Fibroblast of peridontal ligament (primary cell): Measurements from ENCODE around the gene VWF.

ENCODE experiments used
- DNase-seq: peaks from one replicate; pipeline ENCODE4 v3.0.0-alpha.2; 2010; ENCODE audit errors: extremely low read depth

The VWF gene

DNA sequence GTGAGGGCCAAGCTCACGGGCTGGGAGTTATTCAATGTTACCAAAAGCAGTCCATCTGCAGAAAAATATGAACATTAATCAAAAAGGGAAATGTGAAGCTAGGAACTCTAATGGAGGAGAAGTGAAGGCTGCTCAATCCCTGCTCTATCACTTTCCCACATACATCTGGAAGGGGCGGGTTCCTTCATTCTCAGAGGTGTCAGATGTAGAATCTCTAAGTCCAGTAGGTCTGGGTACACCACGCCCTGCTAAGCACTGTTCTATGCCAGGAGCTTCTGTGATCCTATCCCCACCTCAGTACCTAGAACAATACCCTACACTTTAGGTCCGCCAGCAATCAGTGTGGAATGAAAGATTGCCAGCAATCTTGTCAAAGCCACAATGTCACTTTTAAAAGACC, 142.4 kb downstream of the VWF start:
- DNase-seq, result no peak

DNA sequence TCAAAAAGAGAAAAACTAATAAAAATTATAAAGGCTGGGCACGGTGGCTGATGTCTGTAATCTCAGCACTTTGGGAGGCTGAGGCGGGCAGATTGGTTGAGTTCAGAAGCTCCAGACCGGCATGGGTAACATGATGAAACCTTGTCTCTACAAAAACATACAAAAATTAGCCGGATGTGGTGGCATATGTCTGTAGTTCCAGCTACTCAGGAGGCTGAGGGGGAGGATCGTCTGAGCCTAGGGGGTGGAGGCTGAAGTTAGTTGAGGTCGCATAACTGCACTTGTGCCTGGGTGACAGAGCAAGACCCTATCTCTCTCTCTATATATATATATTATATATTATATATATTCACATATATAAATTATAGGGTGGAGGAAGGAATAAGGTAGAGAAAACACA, 146.9 kb downstream of the VWF start:
- DNase-seq, result no peak

DNA sequence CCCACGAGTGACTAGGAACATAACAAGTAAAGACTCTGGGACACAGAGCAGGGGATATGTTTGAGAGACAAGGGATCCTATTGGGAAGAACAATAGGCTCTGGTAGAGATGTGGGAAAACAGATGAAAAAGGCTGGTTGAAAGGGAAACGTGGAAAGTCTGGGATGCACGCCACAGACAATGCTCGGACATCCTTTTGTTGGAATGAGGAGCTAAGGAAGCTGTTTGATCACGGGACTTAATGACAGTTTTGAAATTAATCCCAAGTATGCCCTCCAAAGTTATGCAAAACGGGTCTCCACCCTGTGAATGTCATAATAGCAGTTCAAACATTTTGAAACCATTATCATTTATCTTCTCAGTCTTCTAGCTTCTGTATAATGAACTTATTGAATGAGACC, 147.8 kb downstream of the VWF start:
- no peak for DNase-seq

DNA sequence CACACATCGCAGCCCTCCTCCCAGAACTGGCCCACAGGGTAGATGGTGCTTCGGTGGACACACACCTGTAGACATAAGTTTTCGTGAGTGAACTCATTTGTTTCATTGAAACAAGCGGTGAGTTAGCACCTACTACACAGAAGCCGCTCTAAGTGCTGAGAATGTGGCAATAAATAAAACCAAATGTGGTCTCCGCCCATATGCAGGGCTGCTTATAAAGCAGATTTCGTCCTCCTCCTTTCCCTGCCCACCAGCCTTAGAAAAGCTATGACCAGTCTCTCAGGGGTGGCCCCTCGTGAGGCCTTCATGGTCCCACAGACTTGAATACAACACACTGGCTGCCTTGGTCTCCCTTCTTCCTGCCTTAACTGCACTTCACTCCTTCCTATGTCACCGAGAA, 148.3 kb downstream of the VWF start:
- no peak for DNase-seq

DNA sequence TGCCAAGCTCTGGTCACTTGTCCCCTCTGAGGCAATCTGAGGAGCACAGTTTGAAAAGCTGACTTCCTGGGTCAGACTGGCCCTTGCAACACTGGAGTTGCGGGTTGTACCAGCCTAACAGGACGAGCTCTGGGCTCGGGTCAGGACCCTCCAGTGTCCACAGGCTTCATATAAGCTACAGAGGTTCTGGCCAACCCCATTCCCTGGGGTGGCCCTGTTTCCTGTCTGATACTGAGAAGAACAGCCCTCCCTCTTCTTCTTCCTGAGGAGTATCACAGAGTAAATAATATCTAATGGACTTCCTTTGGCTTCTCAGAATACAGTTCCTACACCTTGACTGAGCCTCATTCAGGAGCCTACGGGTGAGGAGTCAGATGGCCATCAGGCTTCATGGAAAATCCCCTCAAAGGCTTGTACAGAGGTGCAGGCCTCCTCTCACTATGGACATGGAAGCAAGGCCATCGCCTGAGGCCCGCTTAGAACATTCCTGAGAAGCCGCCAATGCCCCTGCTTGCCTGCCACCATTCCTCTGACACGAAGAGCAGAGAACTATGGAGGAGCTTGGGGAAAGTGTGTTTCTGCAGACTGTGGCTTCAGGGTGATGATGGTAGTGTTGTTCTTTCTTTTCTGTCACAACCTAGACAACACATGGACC, 150.9 kb downstream of the VWF start:
- no peak for DNase-seq

DNA sequence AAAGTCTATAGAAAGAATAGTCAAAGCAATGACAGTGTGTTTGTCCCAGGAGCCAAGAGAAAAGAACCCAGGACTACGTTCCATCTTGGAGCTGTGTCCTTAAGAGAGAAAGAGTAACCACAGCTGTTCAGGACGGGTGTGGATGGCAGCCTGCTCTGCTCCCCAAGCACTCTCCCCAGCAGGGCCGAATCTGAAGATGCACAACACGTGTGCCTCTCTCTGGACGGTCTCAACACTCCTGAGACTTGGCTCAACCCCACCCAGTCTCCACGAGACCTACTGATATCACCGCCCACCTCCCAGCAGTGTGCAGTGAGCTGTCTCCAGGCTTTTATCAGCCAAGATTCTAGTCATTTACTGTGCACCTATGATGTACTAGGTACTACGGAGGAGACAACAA, 152.1 kb downstream of the VWF start:
- DNase-seq, result no peak

DNA sequence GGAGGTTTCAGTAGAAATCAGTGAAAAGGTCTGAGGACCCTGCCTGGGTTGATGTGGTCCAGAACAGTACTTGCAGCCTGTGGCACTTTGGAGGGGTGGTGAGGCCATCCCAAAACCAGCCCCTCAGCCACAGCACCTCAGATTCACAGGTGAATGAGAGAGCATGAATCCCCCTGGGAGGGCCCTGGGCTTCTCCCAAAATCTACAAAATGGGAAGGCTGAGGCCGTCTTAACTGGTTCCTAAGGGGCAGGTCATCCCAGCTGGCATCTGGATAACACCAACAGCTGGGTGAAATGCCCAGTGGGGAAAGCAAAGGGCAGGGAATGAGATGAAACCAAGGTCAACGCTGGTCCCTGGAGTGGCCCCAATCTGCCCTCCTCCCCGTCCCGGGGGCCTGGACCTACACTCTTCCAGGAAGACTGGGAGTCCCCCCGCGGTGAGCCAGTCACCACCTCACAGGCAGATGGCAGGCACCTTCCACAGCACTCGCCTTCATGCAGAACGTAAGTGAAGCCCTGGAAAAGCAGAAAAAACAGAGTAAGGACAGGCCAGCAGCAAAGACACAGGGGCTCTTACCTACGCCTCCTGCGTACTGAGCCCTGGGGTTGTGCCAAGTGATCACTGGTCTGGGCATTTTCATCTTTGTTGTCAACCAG, 153.1 kb downstream of the VWF start:
- no peak for DNase-seq

DNA sequence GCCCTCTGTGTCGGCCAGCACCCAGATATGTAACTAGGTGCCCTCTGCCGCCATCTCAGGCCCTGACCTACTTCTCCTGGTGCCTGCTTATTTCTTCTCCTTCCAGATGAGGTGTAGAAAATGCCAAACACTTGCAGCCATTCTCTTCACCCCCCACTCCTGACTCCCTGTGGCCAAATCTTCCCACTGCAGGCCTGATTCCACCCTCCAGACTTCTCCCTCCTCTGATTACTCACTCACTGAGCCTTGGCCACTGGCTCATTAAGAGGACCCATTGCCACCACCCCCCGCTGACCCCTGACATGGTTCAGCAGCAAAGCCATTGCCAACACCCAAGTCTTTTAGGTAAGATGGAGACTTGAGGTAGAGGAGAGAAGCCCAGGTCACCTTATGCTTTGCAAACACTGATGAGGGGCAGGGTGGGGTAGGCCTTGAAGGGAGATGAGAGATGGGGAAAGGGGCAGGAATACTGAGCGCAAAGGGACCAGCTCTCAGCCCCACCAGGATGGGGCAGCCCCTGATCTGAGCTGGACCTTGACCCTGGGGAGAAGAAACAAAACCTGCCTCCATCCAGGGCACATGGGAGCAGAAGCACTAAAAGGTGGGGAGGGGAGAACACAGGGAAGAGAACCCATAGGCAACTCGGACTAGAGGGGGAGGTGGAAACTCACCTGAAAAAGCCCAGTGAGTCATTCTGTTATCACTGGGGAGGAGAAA, 154.3 kb downstream of the VWF start:
- DNase-seq, result no peak

DNA sequence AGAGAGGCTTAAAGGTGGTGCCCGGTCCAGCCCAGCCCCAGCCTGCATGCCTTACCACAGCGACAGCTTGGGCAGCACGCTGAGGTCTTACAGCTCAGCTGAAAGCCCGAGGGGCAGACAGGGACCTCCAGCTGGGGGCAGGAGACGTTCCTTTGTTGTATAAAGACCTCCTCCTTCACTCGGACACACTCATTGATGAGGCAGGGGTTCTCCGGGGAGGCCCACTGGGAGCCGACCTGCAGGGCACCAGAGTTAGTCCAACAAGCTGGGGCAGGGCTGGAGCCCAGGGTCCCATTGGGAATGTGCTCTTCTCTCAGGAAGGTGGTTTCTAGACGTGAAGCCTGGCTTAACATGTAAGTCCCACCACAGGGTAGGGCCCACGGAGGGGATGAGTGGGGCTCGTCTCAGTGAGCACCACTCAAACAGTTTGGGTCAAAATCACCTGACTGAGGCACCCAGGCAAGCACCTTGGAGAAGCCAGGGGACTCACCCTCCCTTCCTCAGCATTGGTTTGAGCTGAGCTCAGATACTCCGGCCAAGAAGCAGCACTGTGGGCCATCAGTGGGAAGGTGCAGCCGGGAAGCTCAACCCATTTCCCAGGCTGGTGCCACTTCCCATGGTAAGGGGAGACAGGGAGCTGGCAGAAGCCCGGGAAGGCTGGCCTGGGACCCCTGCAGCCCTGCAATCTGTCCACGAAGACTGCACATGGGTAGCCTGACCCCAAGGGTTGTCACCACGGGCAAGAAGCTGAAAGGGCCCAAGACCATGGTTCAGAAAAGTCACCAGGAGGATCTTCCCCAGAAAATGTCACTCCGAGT, 155.1 kb downstream of the VWF start:
- no peak for DNase-seq

DNA sequence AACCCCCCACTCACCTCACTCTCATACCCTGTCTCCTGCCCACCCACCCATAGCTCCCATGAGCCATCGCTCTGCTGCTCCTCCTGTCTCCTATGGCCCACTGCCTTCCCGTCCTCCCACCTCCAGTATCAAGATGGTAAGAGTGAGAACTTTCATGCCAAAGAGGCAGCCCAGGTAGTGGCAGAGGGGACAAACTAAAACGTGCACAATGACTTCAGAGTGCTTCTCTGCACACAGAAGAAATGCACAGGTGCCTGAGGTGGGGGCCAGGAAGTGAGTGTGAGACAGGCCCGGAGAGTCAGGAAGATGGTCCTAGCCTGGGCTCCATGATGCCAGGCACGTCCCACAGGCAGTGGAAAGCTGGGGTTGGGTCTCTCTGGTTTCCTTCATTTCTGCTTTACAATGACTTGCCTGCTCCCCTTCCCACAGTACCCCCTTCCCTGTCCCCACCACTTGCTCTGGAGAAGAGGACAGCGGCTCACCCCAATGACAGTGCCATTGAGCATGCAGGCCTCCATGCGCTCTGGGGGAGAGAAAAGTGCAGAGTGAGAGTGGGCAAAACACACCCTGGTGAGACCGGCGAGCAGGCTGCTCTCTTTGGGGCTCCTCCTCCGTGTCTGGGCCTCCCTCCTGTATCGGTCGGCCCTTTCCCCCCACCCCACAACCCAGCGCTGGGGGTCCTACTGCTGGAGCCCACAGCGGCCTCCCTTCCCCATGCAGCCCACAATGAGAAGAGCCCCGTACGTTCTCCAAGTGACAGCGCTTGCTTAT, 156.6 kb downstream of the VWF start:
- DNase-seq, result no peak

DNA sequence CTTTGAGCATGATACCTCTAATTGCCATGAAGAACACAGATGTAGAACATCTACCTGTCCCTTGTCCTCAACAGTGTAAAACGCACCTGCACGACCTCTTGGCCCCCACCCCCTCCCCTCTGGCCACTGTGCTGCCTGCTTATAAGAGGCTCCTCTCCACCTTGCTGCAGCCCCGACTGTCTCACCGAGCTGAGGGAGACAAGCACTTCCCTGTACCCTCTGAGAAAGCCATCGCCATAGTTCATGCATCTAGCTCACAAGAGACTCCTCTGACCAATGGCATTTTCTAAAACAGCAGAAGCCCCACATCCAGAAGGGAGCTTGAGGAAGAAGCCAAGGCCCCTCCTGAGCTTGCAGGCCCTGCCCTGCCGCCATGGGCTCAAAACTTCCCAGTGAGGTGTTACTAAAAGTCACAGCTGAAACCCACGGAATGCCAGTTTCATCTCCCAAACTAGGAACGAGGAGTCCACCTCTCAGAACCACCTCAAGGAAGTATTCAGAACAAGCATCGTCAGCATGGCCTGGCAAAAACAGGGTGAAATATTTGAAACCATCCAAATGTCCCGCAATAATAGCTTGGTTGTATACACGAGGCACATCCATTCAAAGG, 157.9 kb downstream of the VWF start:
- DNase-seq, result no peak

DNA sequence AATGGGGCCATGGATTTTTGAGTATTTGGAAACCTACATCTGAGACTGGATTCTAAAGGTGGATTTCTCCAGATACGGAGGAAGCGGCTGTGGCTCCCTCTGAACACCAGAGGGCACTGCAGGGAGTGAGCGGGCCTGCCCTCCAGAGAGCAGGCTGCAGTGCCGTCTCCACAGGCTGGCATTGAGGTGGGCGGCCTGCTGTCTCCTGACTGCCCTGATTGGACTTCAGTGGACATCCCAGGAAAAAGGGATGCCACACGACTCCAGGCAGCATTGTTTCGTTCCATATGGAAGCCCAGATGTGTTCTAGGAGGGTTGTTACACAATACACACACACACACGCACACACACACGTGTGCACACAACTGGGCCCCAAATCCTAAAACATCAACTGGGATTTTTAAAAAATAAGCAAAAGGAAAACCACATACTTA, 158.5 kb downstream of the VWF start:
- peak; percentile 38 for DNase-seq

DNA sequence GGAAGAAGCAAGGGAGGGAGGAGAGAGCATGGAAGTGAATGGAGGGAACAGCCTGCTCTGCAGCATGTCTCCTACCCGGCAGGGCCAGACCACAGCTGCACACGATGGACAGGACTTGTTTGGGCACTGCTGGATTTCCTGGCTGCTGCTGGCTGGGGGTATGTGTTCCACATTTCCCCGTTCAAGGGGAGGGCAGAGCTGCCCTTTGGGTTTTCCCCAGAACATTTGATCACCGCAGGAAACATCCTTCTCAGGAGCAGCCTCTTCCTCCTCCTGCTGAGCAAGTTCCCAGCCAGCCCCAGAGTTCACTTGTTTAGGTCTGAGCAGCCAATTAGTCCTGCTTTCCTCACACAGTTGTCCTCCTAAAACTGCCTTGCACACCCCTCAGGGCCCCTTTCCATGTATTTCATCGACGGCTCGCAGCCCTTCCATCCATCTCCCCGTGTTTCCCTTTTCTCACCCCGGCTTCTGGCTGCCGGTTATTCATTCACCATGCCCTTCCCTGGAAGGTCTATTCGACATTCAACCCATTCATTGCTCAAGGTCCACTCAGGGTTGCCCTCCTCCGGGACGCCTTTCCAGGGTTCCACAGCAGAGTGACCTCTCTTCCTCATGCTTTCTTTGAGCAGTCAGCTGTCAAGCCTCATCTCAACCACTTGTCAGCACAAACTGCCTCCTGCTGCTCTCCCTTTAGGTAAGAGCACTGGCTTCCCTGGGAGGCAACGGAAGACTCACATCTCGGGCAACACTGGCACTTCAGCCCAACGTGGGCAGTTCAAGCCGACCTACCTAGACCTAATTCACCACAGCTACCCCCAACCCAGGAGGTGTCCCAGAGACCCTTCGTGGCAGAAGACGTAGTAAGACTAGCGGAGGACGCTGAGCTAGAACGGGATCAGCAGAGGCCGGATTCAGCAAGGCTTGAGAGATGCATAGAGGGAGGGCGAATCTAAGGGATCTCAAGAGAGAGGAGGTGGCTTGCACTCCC, 159.3 kb downstream of the VWF start:
- DNase-seq, result no peak

DNA sequence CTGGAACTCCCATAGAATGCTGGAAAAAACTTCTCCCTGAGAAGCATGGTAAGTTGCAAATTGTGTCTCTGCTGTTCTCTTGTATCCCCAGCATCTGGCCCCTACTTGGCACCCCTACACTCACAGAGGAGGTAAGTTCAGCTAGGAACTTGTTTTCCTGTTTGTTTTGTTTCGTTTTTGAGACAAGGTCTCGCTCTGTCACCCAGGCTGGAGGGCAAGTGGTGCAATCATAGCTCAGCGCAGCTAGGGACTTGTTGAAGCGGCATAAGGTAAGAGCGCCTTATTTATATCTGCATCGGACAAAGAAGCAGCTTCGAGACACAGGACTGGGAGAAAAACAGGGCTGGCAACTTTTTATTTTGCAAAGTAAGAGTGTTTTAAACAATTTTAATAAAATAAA, 161.0 kb downstream of the VWF start:
- no peak for DNase-seq

DNA sequence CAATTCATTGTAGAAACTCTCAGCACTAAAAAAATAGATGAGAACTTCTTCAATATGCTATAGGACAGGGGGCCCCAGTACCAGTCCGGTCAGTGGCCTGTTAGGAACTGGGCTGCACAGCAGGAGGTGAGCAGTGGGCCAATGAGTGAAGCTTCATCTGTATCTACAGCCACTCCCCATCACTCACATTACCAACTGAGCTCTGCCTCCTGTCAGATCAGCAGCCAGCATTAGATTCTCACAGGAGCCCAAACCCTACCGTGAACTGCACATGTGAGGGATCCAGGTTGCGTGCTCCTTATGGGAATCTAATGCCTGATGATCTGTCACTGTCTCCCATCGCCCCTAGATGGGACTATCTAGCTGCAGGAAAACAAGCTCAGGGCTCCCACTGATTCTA, 163.7 kb downstream of the VWF start:
- DNase-seq, result no peak

DNA sequence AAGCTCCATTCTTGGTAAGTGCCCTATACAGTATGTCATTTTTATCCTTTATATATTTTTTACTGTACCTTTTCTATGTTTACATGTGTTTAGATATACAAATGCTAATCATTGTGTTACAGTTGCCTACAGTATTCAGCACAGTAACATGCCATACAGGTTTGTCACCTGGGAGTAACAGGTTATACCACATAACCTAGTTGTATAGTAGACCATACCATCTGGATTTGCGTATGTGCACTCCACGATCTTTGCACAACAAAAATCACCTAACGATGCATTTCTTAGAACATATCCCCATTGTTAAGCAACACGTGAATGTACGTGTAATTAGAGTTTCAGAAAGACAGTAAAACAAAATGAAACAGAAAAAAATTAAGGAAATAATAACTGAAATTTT, 167.5 kb downstream of the VWF start:
- DNase-seq, result no peak

DNA sequence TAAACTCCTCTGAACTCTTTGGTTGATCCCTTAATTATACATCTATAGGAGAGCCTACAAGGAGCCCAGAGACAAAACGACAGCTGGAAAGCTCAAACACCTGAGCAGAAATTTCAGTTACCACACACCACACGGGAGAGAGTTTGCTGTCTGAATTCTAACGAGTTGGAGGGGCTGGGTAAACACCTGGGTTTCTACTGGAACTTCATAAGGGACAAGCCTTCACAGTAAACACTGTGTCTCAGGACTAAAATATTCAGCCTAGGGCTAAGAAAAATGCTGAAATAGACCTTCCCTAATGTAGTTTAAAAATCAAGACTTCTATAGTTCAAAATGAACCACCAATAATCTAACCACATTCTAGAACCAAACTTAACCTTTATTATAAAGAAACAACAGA, 169.8 kb downstream of the VWF start:
- DNase-seq, result no peak

DNA sequence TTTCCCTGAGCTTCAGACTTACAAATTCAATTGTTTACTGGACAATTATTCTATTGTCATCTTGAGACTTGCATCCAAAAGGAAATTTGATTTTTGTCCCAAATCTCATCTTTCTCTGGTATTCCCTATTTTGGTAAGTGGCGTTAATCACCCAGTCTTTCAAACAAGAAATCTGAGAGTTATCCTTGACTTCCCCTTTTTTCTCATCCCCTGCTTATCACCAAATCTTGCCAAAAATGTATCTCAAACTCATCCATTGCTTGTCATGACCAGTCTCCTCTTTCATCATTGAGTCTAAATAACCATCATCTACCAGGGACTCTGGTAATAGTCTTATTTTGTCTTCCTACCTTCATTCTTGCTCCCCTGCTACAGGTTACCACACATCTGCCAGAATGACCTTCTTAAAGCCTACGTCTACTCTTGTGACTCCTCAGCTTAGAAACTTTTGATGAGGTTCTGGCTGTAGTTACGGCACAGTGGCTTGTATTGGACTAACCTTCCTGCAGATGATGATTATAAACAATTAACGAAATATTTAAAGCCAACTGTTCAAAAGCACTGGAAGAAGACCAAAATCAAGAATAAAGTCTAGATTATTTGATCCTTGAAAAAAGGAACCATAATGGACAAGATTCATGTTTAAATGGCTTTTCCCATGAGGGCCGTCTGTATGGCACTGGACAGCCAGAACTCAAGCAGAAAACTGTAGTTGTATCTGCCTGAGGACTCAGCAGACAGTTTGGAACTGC, 170.5 kb downstream of the VWF start:
- no peak for DNase-seq

DNA sequence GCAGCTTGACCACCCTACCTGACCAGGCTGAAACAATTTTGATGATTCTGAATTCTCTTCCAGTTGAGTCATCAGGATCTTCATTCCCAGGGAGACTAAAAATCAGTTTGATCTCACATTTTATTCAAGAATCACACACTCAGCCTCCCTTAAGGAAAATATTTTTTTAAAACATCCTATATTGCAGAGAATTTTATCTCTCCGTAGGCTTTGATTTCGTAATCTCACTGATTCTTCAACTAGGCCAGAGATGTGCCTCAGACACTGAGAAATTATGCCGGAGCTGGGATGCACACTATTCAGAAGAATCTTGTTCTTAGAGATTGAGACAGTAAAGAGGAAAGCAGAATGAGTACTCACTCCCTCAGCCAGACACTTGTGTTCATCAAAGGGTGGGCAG, 172.4 kb downstream of the VWF start:
- no peak for DNase-seq
